K562 (cell line): ENCODE results near the gene GPX5. TPM values are rescaled to one million over a fixed set of nuclear protein-coding genes. Genes with fewer than 3 reads are reported as not detected.
A peak's percentile ranks its signal among the peaks of the same experiment; 100 is the strongest.

Experiments
- ARHGAP35 ChIP-seq: fragments of 450-650 bp; IDR thresholded peaks from 2 replicates; pipeline ENCODE4 v1.6.1; 2018; ENCODE audit not compliant: partially characterized antibody
- ATF4 ChIP-seq: fragments of 450-650 bp; formaldehyde crosslinking; IDR thresholded peaks from 2 replicates; pipeline ENCODE4 v1.4.0; 2022; ENCODE audit warnings: mild to moderate bottlenecking, moderate library complexity
- CAMTA2 ChIP-seq: fragments of 250-450 bp; sonication (Bioruptor Pico); conservative IDR thresholded peaks from 2 replicates; pipeline ENCODE4 v1.5.1; 2022
- CBFA2T3 ChIP-seq: fragments of 450-650 bp; IDR thresholded peaks from 2 replicates; pipeline ENCODE4 v1.6.1; 2017
- CBX5 ChIP-seq: IDR thresholded peaks from 2 replicates; pipeline ENCODE4 v1.6.1; 2014; ENCODE audit warnings: low read depth, borderline replicate concordance
- DIDO1 ChIP-seq: fragments of 450-650 bp; IDR thresholded peaks from 2 replicates; pipeline ENCODE4 v1.6.1; 2016; ENCODE audit warnings: low read depth, missing biosample characterization, missing genetic modification characterization
- FOXJ2 ChIP-seq: fragments of 200-800 bp; sonication (Bioruptor generic); IDR thresholded peaks from 2 replicates; pipeline ENCODE4 v1.6.1; 2016; ENCODE audit warnings: missing genetic modification characterization, missing compliant biosample characterization
- KDM4B ChIP-seq, 2 experiments: fragments of 450-650 bp in 1 of 2; sonication (generic) in 1 of 2; IDR thresholded peaks; 2 replicates each; pipeline ENCODE4 v1.6.1; 2016 to 2017; ENCODE audit warnings: borderline replicate concordance in 2 of 2, antibody characterized with exemption in 1 of 2, low read depth in 1 of 2, mild to moderate bottlenecking in 1 of 2
- KLF13 ChIP-seq: fragments of 450-650 bp; IDR thresholded peaks from 2 replicates; pipeline ENCODE4 v1.6.1; 2016; ENCODE audit warnings: missing genetic modification characterization, low read depth, mild to moderate bottlenecking, missing compliant biosample characterization, moderate library complexity, borderline replicate concordance
- NCOA1 ChIP-seq: fragments of 450-650 bp; IDR thresholded peaks from 2 replicates; pipeline ENCODE4 v1.6.1; 2016; ENCODE audit warnings: low read depth
- NFE2 ChIP-seq: IDR thresholded peaks from 2 replicates; pipeline ENCODE4 v1.6.1; 2014; ENCODE audit warnings: antibody characterized with exemption, low read depth
- RAD51 ChIP-seq: fragments of 450-650 bp; IDR thresholded peaks from 2 replicates; pipeline ENCODE4 v1.7.1; 2016; ENCODE audit warnings: low read depth, mild to moderate bottlenecking, borderline replicate concordance
- SFPQ ChIP-seq: fragments of 200-400 bp; formaldehyde crosslinking; IDR thresholded peaks from 2 replicates; pipeline ENCODE4 v1.6.1; 2017; ENCODE audit warnings: mild to moderate bottlenecking, low read depth, low read length, moderate library complexity
- TSC22D4 ChIP-seq: fragments of 450-650 bp; IDR thresholded peaks from 2 replicates; pipeline ENCODE4 v1.6.1; 2016; ENCODE audit warnings: missing genetic modification characterization, missing biosample characterization, control low read depth
- ZEB2 ChIP-seq: fragments of 450-650 bp; IDR thresholded peaks from 2 replicates; pipeline ENCODE4 v1.6.1; 2016
- ZFP30 ChIP-seq: fragments of 250-450 bp; sonication (Bioruptor Pico); IDR thresholded peaks from 2 replicates; pipeline ENCODE4 v1.8.0; 2022; ENCODE audit warnings: moderate library complexity, mild to moderate bottlenecking, inconsistent platforms, borderline replicate concordance
- ZNF512 ChIP-seq: IDR thresholded peaks from 2 replicates; pipeline ENCODE4 v1.6.1; 2016; ENCODE audit warnings: missing genetic modification characterization, missing compliant biosample characterization
- ZNF79 ChIP-seq: fragments of 250-450 bp; sonication (Bioruptor Pico); IDR thresholded peaks from 2 replicates; pipeline ENCODE4 v1.4.0; 2020; ENCODE audit warnings: low read depth, mild to moderate bottlenecking, moderate library complexity
- ZNF830 ChIP-seq: fragments of 250-450 bp; sonication (Bioruptor Pico); IDR thresholded peaks from 2 replicates; pipeline ENCODE4 v1.5.0; 2021; ENCODE audit warnings: mild to moderate bottlenecking
- polyA plus RNA-seq, 8 experiments: library from polyadenylated mRNA; depleted of rRNA in 4 of 8; stranded (reverse) in 5 of 8; unstranded in 3 of 8; fragments of >200 nt; fragmentation: Nextera tagmentation in 2 of 8; fragmentation: Illumina TruSeq in 1 of 8; extraction: Ambion mirVana in 2 of 8; extraction: Trizol in 1 of 8; gene quantifications; 2 replicates each; pipeline versions ENCODE4 v1.2.1 to v1.2.3, GENCODE V29; 2011 to 2014; ENCODE audit warnings: inconsistent platforms in 1 of 8, missing spikeins in 1 of 8
- total RNA-seq, 7 experiments: library from RNA; depleted of rRNA in 6 of 7; stranded (reverse); fragments of >200 nt in 6 of 7; fragmentation: Illumina TruSeq in 2 of 7; extraction: Trizol in 2 of 7; gene quantifications; 2 replicates each; pipeline versions ENCODE4 v1.2.1 to v1.2.3, GENCODE V29; 2011 to 2021; ENCODE audit warnings: low replicate concordance in 1 of 7
- TF ChIP-seq, protein P1 (sequence below), 2 experiments: fragments of 450-650 bp in 1 of 2; sonication (generic) in 1 of 2; formaldehyde crosslinking; conservative IDR thresholded peaks; 2 replicates each; pipeline versions ENCODE4 v1.4.0 to v1.8.1; 2020 to 2022; ENCODE audit warnings: mild to moderate bottlenecking in 1 of 2, missing genetic modification reagents in 1 of 2
- TF ChIP-seq, protein P2 (sequence below): sonication (generic); formaldehyde crosslinking; IDR thresholded peaks from 2 replicates; pipeline ENCODE4 v1.4.0; 2020; ENCODE audit warnings: mild to moderate bottlenecking, missing genetic modification reagents

GPX5 gene
- total and polyA plus RNA-seq, 9 of the 15 experiments (the other 6 are each of a cell fraction or from before 2014, with no cell fraction given) = 0.07 to 0.18 (median 0.15) TPM; not detected in 6

DNA sequence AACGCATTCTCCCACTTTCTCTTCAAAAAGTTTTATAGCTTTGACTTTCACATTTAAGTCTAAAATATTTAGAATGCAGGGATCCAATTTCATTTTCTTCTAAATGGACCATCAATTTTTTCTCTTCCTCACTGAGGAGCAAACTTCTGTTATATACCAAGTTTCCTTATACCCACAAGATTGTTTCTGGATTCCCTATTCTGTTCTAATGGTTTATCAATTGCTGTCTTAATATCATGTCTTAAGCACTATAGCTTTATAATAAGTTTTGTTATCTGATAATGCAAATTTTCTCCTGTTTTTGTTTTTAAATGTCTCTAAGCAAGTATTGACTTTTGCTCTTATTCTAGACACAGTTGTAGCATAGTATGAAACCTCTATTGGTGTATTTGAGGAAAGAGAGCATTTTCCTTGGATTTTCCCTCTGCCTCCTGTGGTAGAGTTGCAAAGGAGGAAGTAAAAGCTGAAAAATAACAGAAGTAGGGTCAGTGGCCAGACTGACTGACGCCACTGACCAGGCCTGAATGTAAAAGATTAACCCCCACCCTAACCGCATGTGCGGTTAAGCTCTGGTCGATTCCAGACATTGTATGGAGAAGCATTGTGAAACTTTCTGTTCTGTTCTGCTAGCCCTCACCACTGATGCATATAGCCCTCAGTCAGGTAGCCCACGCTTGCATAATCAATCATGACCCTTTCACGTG lies 40.3 kb downstream of the GPX5 start (continued):
- TF ChIP-seq ATF4 (CRISPR knock-in tag) (peak; percentile 47), TSC22D4 (tag) (no peak), ARHGAP35 (no peak), ZNF512 (tag) (no peak), DIDO1 (tag) (no peak), KLF13 (tag) (no peak), RAD51 (no peak), CBFA2T3 (peak; percentile 91), FOXJ2 (tag) (no peak), NCOA1 (peak; percentile 90), NFE2 (no peak), ZFP30 (CRISPR knock-in tag) (no peak), CAMTA2 (CRISPR knock-in tag) (no peak), ZNF830 (no peak), SFPQ (no peak), KDM4B (IDR thresholded peaks at IDR 0.05; ENCODE audit: borderline replicate concordance in 2 of 2, low read depth in 1 of 2) (no peak), ZNF79 (CRISPR knock-in tag) (no peak), ZEB2 (peak; percentile 71), CBX5 (no peak; the same call in 1 of the 2 replicates)
- TF ChIP-seq, protein P1, sequence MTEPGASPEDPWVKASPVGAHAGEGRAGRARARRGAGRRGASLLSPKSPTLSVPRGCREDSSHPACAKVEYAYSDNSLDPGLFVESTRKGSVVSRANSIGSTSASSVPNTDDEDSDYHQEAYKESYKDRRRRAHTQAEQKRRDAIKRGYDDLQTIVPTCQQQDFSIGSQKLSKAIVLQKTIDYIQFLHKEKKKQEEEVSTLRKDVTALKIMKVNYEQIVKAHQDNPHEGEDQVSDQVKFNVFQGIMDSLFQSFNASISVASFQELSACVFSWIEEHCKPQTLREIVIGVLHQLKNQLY (CRISPR knock-in tag; conservative IDR thresholded peaks at IDR 0.05) = no peak
- TF ChIP-seq, protein P2, sequence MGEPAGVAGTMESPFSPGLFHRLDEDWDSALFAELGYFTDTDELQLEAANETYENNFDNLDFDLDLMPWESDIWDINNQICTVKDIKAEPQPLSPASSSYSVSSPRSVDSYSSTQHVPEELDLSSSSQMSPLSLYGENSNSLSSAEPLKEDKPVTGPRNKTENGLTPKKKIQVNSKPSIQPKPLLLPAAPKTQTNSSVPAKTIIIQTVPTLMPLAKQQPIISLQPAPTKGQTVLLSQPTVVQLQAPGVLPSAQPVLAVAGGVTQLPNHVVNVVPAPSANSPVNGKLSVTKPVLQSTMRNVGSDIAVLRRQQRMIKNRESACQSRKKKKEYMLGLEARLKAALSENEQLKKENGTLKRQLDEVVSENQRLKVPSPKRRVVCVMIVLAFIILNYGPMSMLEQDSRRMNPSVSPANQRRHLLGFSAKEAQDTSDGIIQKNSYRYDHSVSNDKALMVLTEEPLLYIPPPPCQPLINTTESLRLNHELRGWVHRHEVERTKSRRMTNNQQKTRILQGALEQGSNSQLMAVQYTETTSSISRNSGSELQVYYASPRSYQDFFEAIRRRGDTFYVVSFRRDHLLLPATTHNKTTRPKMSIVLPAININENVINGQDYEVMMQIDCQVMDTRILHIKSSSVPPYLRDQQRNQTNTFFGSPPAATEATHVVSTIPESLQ = no peak
